D721Med (cell line): Measurements from ENCODE around the gene ATP8A2.

Source experiments
- DNase-seq: peaks from one replicate; pipeline ENCODE4 v3.0.0; 2011; ENCODE audit warnings: low spot score; ENCODE audit not compliant: insufficient read length
- FAIRE-seq: peaks from 2 replicates; lab custom pipeline; 2011; peaks lifted over from hg19 to GRCh38; lab: Jason Lieb, UNC
- TF ChIP-seq, protein P1 (sequence below): IDR thresholded peaks from 2 replicates; pipeline ENCODE4 v1.5.1; 2012; ENCODE audit warnings: mild to moderate bottlenecking, control low read depth; ENCODE audit not compliant: insufficient read depth; ENCODE audit errors: missing control alignments

ATP8A2 gene

DNA sequence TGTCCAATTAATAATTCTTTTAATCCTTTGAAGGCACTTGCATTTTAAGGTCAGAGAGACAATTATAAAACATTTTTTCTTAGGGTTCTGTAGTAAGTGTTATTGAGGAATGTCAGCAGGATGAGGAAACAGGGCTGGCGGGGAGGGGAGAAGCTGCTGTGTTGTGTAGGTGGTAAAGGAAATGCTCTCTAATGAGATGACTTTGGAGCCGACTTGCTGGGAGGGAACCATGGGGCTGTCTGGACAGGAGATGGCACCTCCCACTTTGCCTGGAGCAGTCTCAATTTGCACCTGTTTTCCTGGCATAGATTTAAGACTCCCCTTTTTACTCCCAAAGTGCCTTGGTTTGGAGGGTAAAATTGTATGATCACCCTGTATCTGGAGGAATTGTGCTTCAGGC, 230.4 kb downstream of the ATP8A2 start:
- no peak for DNase-seq
- no peak for FAIRE-seq
- TF ChIP-seq, protein P1, sequence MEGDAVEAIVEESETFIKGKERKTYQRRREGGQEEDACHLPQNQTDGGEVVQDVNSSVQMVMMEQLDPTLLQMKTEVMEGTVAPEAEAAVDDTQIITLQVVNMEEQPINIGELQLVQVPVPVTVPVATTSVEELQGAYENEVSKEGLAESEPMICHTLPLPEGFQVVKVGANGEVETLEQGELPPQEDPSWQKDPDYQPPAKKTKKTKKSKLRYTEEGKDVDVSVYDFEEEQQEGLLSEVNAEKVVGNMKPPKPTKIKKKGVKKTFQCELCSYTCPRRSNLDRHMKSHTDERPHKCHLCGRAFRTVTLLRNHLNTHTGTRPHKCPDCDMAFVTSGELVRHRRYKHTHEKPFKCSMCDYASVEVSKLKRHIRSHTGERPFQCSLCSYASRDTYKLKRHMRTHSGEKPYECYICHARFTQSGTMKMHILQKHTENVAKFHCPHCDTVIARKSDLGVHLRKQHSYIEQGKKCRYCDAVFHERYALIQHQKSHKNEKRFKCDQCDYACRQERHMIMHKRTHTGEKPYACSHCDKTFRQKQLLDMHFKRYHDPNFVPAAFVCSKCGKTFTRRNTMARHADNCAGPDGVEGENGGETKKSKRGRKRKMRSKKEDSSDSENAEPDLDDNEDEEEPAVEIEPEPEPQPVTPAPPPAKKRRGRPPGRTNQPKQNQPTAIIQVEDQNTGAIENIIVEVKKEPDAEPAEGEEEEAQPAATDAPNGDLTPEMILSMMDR, result no peak

DNA sequence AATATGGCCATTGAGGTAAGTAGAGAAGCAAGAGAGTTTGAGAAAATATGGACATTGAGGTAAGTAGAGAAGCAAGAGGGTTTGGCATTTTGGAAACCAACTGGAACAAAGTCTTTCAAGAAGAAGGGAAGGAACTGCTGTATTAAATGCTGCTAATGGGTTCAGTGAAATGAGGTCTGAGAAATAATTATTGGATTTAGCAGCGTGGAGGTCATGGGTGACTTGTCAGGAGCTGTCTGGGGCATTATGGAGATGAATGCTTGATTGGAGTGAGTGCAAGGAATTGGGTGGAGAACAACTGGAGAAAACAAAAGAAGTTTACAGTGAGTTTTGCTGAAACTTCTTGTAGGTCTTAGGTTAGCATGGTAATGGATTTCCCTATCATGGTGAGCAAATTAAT, 232.3 kb downstream of the ATP8A2 start:
- DNase-seq (no peak), FAIRE-seq (no peak)
- TF ChIP-seq, protein P1, result no peak

DNA sequence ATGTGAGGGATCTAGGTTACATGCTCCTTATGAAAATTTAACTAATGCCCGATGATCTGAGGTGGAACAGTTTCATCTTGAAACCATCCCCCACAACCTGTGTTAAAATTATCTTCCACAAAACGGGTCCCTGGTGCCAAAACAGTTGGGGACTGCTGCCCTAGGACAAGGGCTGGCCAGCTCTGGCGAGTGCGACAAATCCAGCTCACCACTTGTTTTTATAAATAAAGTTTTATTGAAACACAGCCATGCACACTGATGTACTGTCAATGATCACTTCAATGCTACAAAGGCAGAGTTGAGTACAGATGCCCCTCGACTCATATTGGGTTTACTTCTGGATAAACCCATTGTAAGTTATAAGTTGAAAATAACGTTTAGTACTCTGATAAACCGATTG, 235.3 kb downstream of the ATP8A2 start:
- TF ChIP-seq, protein P1, result no peak
- DNase-seq (no peak), FAIRE-seq (no peak)

DNA sequence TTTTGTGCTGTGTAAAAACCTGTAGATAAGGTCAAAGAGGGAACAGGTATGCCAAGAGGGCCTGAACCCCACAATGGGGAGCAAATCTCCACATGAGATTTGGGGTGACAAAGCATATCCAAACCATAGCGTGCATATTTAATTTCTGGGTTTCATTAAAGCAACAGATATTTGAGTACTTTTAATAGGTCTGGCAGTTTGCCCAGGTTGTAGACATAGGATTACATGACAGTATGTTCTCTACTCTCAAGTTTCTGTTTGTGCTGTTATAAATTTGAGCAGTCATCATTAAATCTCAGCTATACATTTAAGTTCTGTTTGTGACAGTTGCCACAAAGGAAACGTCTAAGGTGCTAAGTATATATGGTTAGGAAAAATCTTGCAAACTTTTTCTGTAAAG, 236.4 kb downstream of the ATP8A2 start:
- no peak for FAIRE-seq
- DNase-seq, result no peak
- TF ChIP-seq, protein P1, result no peak

DNA sequence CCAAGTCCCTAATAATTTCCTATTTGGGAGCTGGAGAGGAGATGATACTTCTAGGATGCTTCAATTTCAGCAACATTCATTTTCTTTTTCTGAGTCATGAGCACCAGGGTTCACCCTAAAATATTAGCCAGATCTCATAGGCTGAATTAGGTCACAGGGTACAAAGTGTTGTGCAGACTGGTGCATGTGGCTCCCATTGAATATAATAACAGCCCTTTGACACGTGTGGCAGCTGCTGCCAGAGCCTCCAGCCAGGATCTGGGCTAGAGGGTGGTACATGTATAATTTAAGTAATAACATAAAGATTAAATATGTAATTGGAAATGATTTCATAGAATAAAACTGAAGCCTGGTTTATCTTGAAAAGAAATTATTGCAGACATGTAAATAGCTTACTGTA, 244.9 kb downstream of the ATP8A2 start:
- FAIRE-seq (no peak), DNase-seq (no peak)
- TF ChIP-seq, protein P1, result no peak

DNA sequence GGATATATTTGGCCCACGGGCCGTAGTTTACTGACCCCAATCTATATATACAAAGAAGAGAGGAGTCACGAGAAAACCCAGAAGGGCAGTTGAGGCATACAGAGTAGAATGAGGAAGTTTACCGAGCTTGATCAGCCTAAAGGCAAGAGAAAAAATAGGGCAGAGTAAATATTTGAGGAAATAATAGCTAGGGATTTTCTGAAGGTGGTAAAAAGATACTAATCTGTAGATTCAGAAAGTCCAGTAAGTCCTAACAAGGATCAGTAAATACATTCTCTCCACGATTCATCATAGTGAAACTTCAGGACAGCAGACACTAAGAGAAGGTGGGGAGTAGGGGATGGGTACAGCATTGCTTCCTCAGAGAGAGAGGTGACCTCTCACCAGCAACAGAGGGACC, 248.1 kb downstream of the ATP8A2 start:
- FAIRE-seq (no peak), DNase-seq (no peak)
- TF ChIP-seq, protein P1, result no peak

DNA sequence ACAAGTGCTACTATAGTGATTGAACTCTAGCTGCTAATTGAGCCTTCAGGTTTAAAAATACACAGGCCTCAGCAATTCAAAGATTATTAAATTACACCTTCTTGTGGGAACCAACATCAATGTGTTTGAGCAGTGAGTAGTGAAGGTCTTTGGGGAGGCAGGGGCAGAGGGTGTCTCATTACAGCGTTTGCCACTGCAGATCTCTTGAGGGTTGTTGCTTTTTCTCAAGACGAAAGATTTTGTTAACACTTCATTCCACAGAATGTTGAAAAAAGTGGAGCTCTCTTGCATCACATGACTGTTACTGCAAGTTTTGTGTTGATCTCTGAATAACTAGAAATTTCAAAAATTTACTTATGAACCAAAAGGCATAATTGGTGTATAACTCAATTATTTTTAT, 253.6 kb downstream of the ATP8A2 start:
- FAIRE-seq, result no peak
- no peak for DNase-seq
- TF ChIP-seq, protein P1, result no peak
